Measurements from ENCODE around the gene LRRC56.

Gene LRRC56

DNA sequence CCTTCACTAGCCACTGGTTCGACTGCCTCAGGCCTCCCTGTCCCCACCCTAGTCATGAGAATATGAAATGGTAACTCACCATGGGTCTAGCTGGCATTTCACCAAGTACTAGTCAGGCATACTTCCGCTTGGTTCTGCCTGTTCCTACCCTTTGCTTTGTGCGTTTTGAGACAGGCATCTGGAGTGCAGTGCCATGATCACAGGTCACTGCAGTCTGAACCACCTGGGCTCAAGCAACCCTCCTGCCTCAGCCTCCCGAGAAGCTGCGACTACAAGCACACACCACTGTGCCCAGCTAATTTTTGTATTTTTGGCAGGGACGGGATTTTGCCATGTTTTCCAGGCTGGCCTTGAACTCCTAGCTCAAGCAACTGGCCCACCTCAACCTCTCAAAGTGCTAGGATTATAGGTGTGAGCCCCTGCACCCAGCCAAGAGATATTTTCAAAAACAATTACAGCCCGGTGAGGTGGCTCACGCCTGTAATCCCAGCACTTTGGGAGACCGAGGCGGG is 16.1 kb upstream of the LRRC56 start:
- DNase-seq (ENCODE audit: low spot score), result no peak

GRCh38 chr11:526192-526591 is 11.1 kb upstream of the LRRC56 start:
- DNase-seq (ENCODE audit: low spot score), result no peak

DNA sequence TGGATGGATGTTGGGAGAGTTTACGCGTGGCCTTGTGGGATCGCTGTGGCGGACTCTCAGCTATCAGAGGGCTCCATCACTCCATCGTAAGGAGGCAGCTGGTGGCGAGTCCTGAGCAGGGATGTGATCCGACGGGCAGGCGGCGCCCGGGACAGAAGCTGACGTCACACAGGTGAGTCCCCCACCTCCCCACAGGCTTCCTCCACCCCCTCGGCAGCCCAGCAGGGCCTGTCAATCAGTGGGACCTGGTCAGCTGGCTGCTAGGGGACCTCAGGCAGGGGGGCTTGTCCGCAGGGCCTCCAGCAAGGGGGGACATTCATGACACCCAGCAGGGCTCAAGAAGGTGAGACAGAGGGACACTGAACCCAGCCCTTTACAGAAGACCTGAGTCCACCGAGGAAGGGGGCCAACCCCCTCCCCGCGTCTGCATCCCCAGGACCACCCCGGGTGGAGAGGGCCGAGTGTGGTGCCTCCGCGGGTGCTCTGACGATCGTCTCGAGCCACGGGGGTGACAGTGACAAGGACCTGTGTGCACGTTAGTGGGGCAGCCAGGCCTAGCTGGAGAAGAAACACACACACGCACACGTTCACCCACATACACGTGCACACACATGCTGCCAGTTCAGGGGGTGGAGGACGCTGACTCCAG is 9.0 kb upstream of the LRRC56 start:
- no peak for DNase-seq (ENCODE audit: low spot score)

DNA sequence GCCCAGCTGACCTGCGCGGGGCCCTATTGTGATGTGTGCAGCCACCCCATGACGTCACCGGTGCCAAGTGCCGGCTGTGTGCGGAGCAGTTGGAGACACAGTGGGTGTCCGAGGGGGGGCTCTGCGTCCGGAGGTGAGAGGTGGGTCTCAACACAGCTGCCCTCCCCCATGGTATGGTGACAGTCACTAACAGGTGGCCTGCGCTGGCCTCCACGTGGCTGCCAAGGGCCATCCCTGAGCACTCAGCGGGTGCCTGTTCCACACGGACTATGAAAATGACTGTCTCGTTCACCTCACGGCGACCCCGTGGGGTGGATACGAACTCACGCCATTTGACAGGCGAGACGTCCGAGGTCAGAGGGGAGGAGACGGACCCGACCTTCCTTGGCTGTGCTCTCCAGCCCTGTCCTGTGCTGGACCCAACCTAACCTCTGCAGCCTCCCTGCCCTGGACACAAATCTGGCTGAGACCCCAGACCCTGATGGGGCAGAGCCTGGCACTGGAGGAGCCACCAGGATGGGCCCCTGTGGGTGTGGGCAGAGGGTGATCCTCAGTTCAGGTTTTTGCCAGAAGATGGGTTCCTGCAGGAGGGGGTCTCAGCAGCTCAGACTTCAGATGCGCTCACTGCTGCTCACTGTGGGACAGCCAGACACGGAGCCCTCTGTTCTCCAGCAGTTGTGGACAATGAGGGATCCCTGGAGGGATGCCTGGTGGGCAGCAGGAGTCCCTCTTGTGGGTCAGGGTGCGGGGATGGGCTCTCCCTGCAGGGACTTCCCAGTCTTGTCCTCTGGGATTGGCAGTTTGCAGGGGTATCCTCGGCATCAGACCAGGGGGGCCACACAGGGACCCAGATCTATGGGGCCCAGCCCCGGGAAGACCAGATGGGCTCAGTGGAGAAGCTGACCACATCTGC is 8.3 kb upstream of the LRRC56 start:
- DNase-seq (ENCODE audit: low spot score), result no peak

DNA sequence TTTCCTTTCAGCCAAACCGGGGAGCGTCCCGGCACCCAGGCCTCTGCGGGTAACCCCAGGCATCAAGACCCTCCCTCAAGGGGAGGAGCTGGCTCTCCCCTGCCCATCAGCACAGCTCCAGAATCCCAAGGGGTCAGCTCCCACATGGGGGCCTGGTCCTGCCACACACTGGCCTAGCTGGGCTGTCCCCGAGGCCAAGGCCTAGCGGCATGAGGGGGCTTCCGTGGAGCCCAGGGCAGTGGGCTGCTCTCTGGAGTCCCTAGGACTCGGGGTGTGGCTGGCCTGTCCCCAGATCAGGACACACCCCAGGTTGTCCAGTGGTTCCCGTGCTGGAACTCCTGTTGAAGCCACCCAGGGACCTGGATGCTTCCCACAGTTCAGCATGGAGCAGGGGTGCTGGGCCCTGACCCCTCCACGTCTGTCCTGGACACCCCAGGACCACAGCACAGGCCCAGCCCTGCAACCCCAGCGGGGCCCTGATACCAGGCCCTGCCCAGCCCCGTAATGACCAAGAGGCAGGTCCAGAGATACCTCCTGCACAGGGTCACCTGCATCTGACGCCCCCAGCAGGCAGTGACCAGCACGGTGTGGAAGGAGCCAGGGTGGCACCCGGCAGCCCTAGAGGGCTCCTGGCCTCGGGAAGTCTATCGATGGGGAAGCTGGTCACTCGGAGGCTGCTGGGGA is 7.5 kb upstream of the LRRC56 start:
- DNase-seq (ENCODE audit: low spot score), result no peak

DNA sequence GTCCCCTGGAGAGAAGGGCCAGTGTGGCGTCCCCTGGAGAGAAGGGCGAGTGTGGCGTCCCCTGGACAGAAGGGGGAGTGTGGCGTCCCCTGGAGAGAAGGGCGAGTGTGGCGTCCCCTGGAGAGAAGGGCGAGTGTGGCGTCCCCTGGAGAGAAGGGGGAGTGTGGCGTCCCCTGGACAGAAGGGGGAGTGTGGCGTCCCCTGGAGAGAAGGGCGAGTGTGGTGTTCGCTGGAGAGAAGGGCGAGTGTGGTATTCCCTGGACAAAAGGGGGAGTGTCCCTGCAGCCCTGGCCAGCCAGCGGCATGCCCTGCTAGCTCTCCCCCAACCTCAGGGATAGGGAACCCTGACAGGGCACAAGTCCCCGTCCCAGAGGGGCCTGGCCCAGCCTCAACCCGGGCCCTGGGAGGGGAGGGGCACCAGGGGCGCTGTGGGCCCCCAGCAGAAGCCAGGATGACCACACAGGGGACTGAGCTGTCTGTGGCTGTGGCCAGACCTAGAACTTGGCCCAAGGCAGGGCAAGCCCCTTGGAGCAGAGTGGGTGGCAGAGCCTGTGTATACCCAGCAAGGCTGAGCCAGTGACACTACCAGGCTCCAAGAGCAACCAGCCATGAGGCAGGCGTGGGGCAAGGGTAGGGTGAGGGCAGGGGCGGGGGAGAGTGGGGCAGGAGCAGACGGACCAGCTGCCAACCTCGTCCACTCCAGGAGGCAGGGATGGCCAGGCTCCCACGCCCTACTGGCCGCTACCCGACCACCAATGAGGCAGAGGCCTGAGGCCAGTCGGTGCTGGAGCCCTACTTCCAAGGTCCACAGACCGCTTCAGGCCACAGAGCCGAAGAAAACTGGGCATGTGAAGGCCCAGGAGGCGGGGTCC is 6.1 kb upstream of the LRRC56 start:
- no peak for DNase-seq (ENCODE audit: low spot score)

- no peak for DNase-seq (ENCODE audit: low spot score)
Observed at GRCh38 chr11:531919-532526, 5.3 kb upstream of the LRRC56 start.

- DNase-seq (ENCODE audit: low spot score), result no peak
Observed at GRCh38 chr11:532527-532985, 4.8 kb upstream of the LRRC56 start.

DNA sequence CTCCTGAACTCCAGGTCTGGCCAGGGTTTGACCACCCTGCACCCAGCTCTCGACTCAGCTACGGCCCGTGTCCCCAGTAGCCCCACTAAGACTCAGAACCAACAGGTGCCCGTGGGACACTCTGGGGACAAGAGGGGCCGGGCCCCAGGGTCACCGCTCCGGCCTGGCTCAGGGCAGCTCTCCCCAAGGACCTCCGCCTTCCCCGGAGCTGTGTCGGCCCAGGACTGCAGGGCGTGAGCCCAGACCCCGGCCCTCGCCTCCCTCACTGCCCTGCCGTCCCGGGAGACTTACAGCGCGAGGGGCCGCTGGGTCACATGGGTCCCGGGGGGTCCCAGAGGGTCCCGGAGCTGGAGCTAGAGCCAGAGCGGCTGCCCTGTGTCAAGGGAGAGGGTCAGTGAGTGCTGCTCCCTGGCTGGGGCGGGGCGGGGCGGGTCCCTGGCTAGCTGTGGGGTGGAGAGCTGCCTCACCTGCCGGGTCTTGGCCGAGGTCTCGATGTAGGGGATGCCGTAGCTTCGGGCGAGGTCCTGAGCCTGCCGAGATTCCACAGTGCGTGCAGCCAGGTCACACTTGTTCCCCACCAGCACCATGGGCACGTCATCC is 4.2 kb upstream of the LRRC56 start:
- DNase-seq (ENCODE audit: low spot score), result no peak

DNA sequence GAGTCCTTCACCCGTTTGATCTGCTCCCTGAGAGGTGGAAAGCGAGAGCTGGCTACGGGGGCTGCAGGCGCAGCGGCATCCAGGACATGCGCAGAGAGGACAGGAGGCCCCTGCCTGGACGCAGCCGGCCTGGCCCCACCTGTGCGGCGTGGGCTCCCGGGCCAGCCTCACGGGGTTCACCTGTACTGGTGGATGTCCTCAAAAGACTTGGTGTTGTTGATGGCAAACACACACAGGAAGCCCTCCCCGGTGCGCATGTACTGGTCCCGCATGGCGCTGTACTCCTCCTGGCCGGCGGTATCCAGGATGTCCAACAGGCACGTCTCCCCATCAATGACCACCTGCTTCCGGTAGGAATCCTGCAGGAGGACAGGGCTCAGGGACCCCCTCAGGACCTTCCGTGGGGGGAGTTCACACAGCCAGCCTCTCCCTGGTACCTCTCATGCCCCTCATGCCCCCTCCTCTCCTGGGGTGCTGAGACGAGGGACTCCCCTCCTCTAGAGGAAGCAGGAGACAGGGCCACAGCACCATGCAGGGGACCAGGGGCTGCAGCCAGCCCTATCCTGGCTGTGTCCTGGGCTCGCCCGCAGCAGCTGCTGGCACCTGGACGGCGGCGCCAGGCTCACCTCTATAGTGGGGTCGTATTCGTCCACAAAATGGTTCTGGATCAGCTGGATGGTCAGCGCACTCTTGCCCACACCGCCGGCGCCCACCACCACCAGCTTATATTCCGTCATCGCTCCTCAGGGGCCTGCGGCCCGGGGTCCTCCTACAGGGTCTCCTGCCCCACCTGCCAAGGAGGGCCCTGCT is 3.5 kb upstream of the LRRC56 start:
- no peak for DNase-seq (ENCODE audit: low spot score)

DNA sequence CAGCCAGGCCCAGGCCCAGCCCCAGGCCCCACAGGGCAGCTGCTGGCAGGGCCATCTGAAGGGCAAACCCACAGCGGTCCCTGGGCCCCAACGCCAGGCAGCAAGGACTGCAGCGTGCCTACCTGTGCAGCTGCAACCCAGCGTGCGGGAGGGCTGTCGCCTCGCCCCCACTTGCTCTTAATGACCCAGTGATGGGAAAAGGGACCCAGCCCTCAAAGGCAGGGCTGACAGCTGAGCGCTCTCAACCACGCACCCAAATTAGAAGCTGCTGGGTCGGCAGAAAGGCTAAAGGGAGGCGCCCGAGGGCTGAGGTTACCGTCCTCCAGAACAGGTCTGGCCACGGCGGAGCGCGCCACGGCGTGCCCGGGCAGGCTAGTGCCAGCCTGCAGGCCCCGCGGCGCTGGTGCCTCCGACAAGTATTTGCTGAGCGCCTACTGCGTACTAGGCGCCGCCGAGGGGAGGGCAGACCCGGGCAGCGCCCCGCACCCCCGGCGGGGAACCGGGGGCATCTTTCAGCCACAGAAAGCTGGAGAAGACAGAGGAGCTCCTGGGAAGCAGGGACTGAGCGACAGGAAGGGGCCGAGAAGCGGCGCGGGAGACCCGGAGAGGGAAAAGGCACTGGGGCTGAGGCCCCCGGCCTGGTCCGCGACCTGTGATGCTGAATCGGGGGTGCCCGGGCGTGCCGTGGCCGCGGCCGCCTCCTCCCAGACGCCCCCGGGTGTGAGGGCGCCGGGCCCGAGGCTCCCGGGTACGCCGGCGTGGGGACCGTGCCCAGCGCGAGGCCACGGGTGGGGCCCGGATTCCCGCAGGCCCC is 2.7 kb upstream of the LRRC56 start:
- DNase-seq (ENCODE audit: low spot score), result peak; percentile 46

DNA sequence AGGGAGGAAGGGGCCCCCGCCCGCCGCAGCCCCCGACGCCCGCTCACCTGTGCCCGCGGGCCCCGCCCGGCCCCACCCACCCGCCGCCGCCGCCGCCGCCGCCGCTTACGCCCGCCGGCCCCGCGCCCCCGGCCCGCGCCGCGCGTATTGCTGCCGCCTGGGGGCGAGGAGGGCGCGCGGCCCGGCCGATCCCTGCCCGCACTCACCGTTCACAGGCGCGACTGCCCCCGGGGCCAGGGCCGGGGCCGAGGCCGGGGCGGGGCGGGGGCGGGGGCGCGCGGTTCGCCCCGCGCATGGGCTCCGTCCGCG is 2.2 kb upstream of the LRRC56 start:
- DNase-seq (ENCODE audit: low spot score), result no peak

DNA sequence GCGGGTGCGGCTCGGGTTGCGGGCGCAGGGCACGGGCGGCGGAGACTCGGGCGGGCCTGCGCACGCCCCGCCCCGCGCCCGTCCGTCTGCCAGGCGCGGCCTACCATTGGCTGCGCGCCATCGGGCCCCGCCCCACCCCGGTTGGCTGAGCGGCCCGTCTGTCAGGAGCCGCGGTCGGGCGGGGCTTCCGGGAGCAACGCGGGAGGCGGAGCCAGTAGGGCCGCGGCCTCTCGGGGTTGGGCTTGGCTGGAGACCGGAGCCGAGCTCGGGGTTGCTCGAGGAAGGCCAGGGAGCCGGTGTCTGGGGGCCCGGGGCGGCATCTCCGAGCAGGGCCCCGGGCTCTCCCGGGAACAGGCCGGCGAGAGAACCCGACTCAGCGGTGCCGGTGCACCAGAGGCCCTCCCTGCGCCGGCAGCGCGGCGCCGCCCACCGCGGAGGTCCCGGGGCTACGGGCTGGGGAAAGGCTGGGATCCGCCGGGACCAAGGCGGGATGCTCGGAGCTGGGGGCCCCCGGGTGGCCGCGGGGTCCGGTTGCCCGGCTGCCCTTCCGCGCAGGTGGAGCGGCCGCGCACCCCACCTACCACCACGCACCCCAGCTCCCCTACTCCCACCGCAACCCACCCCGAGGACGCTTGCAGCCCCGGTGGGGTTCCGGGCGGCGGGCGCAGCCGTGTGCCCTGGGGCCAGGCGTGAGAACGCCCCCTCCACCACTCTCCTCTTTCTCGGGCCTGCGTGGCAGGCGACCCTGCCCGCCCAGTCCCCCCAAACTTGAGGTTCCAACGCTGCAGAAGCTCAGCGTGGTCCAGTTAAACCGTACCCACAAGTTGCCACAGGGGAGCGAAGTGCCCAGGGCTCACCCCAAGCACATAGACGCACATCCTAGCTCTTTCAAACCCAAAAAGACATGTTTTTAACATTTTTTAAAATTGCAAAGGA is 1.5 kb upstream of the LRRC56 start, which contains the start of gene HRAS:
Gene HRAS, minus strand, starts transcription at position 58 of the 936 bp plus-strand sequence.
- DNase-seq (ENCODE audit: low spot score), result peak; percentile 100

- DNase-seq (ENCODE audit: low spot score), result no peak
Observed at GRCh38 chr11:537622-538430, 499 bp downstream of the LRRC56 start.

- no peak for DNase-seq (ENCODE audit: low spot score)
Observed at GRCh38 chr11:538431-539051, 1.2 kb downstream of the LRRC56 start.

DNA sequence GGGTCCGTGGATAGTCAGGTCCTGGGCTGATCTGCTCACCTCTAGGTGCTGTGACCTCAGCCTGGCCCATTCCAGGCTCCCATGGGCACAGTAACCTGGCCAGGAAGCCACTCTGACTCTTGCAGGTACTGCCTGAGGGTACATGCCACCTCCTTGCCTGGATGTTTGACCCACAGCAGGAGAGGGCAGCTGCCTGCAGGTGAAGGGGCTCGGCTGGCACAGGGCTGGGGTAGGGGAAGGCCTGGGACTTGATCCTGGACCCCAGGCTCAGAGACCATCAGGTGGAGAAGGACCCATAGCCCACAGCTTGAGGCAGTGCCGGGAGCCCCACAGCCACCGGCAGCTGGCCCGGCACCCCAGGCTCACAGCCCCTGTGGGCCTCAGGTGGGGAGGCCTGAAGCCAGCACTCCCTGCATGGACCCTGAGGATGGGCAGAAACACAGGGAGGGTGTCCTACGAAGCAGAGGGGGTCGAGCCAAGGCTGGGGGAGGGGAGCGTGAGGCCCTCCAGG is 2.7 kb downstream of the LRRC56 start:
- no peak for DNase-seq (ENCODE audit: low spot score)
